Upper lobe of left lung (tissue), 4 donors: ENCODE results near the gene SYP.

Experiments
- POLR2A ChIP-seq, 4 donors: fragments of 450-650 bp; IDR thresholded peaks; one replicate each; pipeline ENCODE4 v1.5.1; 2016 to 2017; ENCODE audit warnings: antibody characterized with exemption in 4 of 4, mild to moderate bottlenecking in 2 of 4
- POLR2AphosphoS5 ChIP-seq, 2 donors: sonication (generic); formaldehyde crosslinking; IDR thresholded peaks; one replicate each; pipeline ENCODE4 v1.5.1; 2017; ENCODE audit warnings: antibody characterized with exemption in 2 of 2

DNA sequence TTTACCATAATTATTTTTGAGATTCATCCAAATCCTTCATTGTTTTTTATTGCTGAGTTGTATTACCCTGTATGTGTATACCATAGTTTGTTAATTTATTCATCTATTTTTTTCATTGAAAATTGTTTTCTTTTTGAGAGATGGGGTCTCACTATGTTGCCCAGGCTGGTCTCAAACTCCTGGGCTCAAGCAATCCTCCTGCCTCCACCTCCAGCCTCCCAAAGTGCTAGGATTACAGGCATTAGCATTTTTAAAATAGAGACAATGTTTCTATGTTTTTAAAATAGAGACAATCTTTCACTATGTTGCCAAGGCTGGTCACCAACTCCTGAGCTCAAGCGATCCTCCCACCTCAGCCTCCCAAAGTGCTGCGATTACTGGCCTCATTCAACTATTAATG, 39.1 kb downstream of the SYP start:
- TF ChIP-seq POLR2A (IDR thresholded peaks at IDR 0.05) (no peak), POLR2AphosphoS5 (IDR thresholded peaks at IDR 0.05) (no peak)
